ENCODE data around the gene OR5D16. TPM values are rescaled to one million over a fixed set of nuclear protein-coding genes. Genes with fewer than 3 reads are reported as not detected.
A peak's percentile ranks its signal among the peaks of the same experiment; 100 is the strongest.

Gene OR5D16
- total and polyA plus RNA-seq, 2 donors from 2014 or later = not detected

DNA sequence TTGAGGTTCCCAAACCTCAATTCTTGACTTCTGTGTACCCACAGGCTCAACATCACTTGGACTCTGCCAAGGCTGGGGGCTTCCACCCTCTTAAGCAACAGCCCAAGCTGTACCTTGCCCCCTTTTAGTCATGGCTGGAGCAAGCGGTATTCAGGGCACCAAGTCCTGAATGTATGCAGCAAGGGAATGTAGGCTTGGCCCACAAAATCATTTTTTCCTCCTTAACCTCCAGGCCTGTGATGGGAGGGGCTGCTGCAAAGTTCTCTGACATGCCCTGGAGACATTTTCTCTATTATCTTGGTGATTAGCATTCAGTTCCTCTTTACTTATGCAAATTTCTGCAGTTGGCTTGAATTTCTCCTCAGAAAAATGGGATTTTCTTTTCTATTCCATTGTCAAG, 32.3 kb upstream of the OR5D16 start:
- Histone ChIP-seq H3K4me1 (ENCODE audit: control insufficient read depth in 2 of 3, insufficient read depth in 2 of 3, low read depth in 1 of 3, low read length in 3 of 3) (no peaks in the 10 kb centered on the region), H3K27me3 (ENCODE audit: control insufficient read depth, insufficient read depth, low read length) (no peaks in the 10 kb centered on the region), H3K9ac (ENCODE audit: low read length in 3 of 3) (no peak overlapping the region), H3K9me3 (ENCODE audit: control insufficient read depth in 2 of 3, insufficient read depth in 1 of 3, low read length in 3 of 3) (peaks cover 0 to 20% (median 0%) of the 10 kb centered on the region in 3 donors), H3K4me3 (ENCODE audit: low read length in 3 of 3) (no peak overlapping the region), H3K27ac (ENCODE audit: low read depth in 2 of 2, low read length in 2 of 2) (no peak overlapping the region), H3K36me3 (ENCODE audit: control insufficient read depth in 2 of 3, insufficient read depth in 3 of 3, low read length in 3 of 3) (no peaks in the 10 kb centered on the region)
- intact Hi-C loops (cut with DNase I) = no loop called here
- no peak for DNase-seq
- no peak for FAIRE-seq
- TF ChIP-seq, protein P1, sequence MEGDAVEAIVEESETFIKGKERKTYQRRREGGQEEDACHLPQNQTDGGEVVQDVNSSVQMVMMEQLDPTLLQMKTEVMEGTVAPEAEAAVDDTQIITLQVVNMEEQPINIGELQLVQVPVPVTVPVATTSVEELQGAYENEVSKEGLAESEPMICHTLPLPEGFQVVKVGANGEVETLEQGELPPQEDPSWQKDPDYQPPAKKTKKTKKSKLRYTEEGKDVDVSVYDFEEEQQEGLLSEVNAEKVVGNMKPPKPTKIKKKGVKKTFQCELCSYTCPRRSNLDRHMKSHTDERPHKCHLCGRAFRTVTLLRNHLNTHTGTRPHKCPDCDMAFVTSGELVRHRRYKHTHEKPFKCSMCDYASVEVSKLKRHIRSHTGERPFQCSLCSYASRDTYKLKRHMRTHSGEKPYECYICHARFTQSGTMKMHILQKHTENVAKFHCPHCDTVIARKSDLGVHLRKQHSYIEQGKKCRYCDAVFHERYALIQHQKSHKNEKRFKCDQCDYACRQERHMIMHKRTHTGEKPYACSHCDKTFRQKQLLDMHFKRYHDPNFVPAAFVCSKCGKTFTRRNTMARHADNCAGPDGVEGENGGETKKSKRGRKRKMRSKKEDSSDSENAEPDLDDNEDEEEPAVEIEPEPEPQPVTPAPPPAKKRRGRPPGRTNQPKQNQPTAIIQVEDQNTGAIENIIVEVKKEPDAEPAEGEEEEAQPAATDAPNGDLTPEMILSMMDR (IDR thresholded peaks at IDR 0.05; ENCODE audit: borderline replicate concordance, extremely low read depth, insufficient read depth) = no peak

DNA sequence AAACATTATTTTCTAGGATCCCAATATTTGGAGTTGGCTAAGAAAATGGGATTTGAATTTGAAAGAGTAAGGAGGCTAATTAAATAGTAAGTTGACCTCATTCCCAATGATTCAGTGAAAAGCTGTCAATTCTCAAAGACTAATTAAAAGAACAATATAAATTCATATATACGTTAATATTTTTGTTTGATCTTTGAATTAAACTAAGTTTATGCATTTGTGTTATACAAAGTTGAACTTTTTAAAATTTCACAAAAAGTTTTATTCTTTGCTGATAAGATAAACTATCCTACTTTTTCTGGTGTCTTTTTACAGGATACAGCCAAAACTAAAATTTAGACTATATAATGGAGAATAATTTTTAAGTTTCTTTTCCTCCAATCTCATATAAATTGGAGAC, 27.5 kb upstream of the OR5D16 start, which contains the start of gene OR5L1:
OR5L1 (plus strand) TSS at position 301 of the 400 bp plus-strand sequence. CDS start 100 bp downstream, outside the sequence.
- Histone ChIP-seq H3K36me3 (ENCODE audit: control insufficient read depth in 2 of 3, insufficient read depth in 3 of 3, low read length in 3 of 3) (no peaks in the 10 kb centered on the region), H3K4me3 (ENCODE audit: low read length in 3 of 3) (no peak within 1 kb of the TSS), H3K27ac (ENCODE audit: low read depth in 2 of 2, low read length in 2 of 2) (no peak within 1 kb of the TSS), H3K9ac (ENCODE audit: low read length in 3 of 3) (no peak within 1 kb of the TSS), H3K27me3 (ENCODE audit: control insufficient read depth, insufficient read depth, low read length) (no peaks in the 10 kb centered on the region), H3K4me1 (ENCODE audit: control insufficient read depth in 2 of 3, insufficient read depth in 2 of 3, low read depth in 1 of 3, low read length in 3 of 3) (no peaks in the 10 kb centered on the region), H3K9me3 (ENCODE audit: control insufficient read depth in 2 of 3, insufficient read depth in 1 of 3, low read length in 3 of 3) (peaks cover 0 to 11% (median 0%) of the 10 kb centered on the region in 3 donors)
- no peak for DNase-seq
- FAIRE-seq = peak; percentile 37
- TF ChIP-seq, protein P1 (IDR thresholded peaks at IDR 0.05; ENCODE audit: borderline replicate concordance, extremely low read depth, insufficient read depth) = no peak
- intact Hi-C loops (cut with DNase I) = no loop called here

DNA sequence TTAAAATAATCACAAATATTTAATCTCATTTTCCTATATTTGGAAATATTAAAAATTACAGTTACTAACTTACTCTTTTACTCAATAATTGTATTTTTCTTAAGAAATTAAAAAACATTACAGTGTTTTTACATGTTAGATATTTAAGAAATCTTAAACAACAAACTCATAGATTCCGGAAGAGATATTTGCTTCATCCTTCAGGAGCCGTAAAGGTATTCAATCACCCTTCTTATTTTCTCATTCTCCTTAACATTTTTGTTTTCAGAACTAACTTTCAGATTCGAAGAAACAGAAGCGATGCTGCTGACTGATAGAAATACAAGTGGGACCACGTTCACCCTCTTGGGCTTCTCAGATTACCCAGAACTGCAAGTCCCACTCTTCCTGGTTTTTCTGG, 19.2 kb upstream of the OR5D16 start, which contains the start of gene OR5D18:
OR5D18 (plus strand) TSS at position 301 of the 400 bp plus-strand sequence; CDS start at position 301, 0 bp downstream.
- intact Hi-C loops (cut with DNase I) = no loop called here
- Histone ChIP-seq H3K4me3 (ENCODE audit: low read length in 3 of 3) (no peak within 1 kb of the TSS), H3K9ac (ENCODE audit: low read length in 3 of 3) (no peak within 1 kb of the TSS), H3K27me3 (ENCODE audit: control insufficient read depth, insufficient read depth, low read length) (no peaks in the 10 kb centered on the region), H3K9me3 (ENCODE audit: control insufficient read depth in 2 of 3, insufficient read depth in 1 of 3, low read length in 3 of 3) (no peaks in the 10 kb centered on the region), H3K36me3 (ENCODE audit: control insufficient read depth in 2 of 3, insufficient read depth in 3 of 3, low read length in 3 of 3) (no peaks in the 10 kb centered on the region), H3K4me1 (ENCODE audit: control insufficient read depth in 2 of 3, insufficient read depth in 2 of 3, low read depth in 1 of 3, low read length in 3 of 3) (no peaks in the 10 kb centered on the region), H3K27ac (ENCODE audit: low read depth in 2 of 2, low read length in 2 of 2) (no peak within 1 kb of the TSS)
- DNase-seq (no peak), FAIRE-seq (peak; percentile 19)
- TF ChIP-seq, protein P1 (IDR thresholded peaks at IDR 0.05; ENCODE audit: borderline replicate concordance, extremely low read depth, insufficient read depth) = no peak

DNA sequence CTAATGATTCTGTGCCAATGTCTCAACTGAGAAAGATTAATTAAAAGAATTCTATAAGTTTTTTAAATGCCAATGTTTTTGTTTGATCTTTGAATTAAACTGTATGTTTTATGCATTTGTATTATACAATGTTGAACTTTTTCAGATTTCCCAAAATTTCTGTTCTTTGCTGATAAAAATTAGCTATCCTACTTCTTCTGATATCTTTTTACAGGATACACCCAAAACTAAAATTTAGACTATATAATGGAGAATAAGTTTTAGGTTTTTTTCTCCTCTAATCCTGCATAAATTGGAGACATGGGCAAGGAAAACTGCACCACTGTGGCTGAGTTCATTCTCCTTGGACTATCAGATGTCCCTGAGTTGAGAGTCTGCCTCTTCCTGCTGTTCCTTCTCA, 11.6 kb upstream of the OR5D16 start, which contains the start of gene OR5L2:
OR5L2 (plus strand) TSS at position 301 of the 400 bp plus-strand sequence; CDS start at position 301, 0 bp downstream.
- FAIRE-seq = no peak

More for the DNA sequence above, 11.6 kb upstream of the OR5D16 start, which contains the start of gene OR5L2:
- Histone ChIP-seq H3K27me3 (ENCODE audit: control insufficient read depth, insufficient read depth, low read length) (no peaks in the 10 kb centered on the region), H3K9ac (ENCODE audit: low read length in 3 of 3) (no peak within 1 kb of the TSS), H3K4me3 (ENCODE audit: low read length in 3 of 3) (no peak within 1 kb of the TSS), H3K36me3 (ENCODE audit: control insufficient read depth in 2 of 3, insufficient read depth in 3 of 3, low read length in 3 of 3) (no peaks in the 10 kb centered on the region), H3K27ac (ENCODE audit: low read depth in 2 of 2, low read length in 2 of 2) (no peak within 1 kb of the TSS), H3K9me3 (ENCODE audit: control insufficient read depth in 2 of 3, insufficient read depth in 1 of 3, low read length in 3 of 3) (no peaks in the 10 kb centered on the region), H3K4me1 (ENCODE audit: control insufficient read depth in 2 of 3, insufficient read depth in 2 of 3, low read depth in 1 of 3, low read length in 3 of 3) (no peaks in the 10 kb centered on the region)
- DNase-seq = no peak
- TF ChIP-seq, protein P1 (IDR thresholded peaks at IDR 0.05; ENCODE audit: borderline replicate concordance, extremely low read depth, insufficient read depth) = no peak
- intact Hi-C loops (cut with DNase I) = no loop called here
